Measurements from ENCODE around the gene NKD1.

Gene NKD1

GRCh38 chr16:50558913-50559312 is 10.7 kb downstream of the NKD1 start:
- no peak for DNase-seq (ENCODE audit: low read depth, low spot score)

GRCh38 chr16:50559342-50559741 is 11.1 kb downstream of the NKD1 start:
- no peak for DNase-seq (ENCODE audit: low read depth, low spot score)

DNA sequence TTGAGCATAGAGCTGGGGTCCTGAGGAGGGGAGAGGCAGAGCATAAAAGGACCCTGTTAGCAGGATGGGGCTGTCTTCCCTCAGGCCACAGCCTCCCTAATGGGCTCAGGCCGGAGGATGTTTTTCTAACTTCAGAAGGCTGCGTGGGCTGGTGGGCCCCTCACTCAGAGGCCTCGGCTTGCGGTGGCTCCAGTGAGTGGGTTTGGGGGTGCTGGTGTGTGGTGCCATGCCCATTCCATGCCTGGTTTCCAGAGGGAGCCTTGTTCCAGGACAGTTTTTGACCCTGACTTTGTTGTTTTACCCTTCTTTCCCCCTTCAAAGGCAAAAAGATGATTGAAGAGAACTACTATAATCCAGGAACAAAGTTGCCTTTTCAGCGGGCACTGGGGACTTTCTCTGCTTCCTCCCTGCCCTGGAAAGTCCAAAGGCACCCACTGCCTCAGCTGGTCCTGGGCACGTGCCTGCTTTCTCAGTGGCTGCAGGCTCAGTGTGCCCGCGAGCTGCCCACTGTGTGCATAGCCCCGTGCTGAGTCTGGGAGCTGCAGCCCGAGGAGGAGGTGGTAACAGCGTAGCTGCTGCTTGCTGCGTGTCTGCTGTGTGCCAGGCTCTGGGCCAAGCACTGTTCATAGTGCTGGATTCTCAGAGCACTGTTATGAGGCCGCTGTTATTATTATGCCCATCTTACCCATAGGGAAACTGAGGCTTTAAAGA is 11.8 kb downstream of the NKD1 start:
- no peak for DNase-seq (ENCODE audit: low read depth, low spot score)

DNA sequence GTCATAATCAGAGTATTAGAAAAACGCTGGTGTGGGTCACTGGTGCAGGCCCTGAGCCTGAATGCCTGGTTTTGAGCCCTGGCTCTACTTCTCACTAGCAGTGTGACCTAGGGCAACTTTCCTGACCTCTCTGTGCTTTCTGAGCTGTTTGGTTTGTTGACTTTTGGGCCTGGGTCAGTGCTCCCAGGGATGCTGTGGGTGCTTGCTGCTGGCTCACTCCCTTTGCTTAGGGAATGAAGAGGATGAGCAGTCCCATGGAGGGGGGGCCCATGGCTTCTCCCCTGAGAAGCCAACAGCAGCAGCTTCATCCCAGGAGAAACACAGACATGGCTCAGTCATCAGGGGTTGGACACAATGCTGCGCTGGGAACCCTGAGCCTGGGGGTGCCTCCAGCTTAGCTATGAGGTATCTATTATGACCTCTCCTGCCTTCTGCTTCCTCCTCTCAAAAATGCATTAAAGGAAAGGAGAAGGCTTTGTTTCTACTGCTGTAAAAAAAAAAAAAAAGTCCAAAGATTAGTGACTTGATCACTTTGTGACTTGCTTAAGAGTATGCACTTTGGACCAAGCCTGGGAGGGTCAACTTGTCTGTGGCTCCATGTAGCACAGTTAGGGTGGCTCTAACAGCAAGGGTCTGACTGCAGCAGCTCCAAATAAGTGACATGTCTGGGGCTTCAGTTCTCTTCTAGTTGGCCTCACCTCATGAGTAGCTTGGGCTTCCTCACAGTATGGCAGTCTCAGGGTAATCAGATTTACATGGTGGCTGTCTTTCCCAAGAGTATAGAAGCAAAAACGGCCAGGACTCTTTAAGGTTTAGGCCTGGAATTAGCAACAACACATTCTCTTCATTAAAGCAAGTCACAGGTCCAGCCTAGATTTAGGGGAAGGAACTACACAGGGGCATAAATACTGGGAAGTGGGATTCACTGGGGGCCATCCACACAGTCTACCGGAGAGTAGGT is 13.0 kb downstream of the NKD1 start:
- DNase-seq (ENCODE audit: low read depth, low spot score), result no peak

GRCh38 chr16:50562657-50563056 is 14.5 kb downstream of the NKD1 start:
- no peak for DNase-seq (ENCODE audit: low read depth, low spot score)

DNA sequence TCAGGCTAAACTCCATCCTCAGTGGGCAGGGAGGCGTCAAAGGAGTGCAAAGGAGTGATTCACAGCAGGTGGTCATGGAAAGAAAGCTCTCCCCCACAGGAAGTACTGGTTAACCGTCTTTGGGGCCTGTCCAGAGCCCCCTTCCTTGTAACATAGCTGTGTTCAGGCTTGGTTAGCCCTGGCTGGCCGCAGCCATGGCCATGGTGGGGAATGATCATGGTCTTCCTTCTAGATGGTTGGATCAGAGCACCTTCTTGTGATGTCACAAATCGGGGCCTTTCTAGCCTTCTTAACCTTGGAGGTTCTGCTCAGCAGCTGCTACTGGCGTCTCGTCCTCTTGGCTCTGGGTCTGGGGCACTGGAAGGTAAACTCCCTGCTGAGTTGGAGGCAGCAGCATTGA is 15.8 kb downstream of the NKD1 start:
- no peak for DNase-seq (ENCODE audit: low read depth, low spot score)

- no peak for DNase-seq (ENCODE audit: low read depth, low spot score)
Measured at GRCh38 chr16:50565428-50565827, 17.2 kb downstream of the NKD1 start.

- DNase-seq (ENCODE audit: low read depth, low spot score), result no peak
Measured at GRCh38 chr16:50566014-50566962, 18.1 kb downstream of the NKD1 start.

GRCh38 chr16:50567651-50568050 is 19.5 kb downstream of the NKD1 start:
- no peak for DNase-seq (ENCODE audit: low read depth, low spot score)

GRCh38 chr16:50568187-50568815 is 20.1 kb downstream of the NKD1 start:
- DNase-seq (ENCODE audit: low read depth, low spot score), result no peak

- no peak for DNase-seq (ENCODE audit: low read depth, low spot score)
Measured at GRCh38 chr16:50570354-50570753, 22.2 kb downstream of the NKD1 start.

GRCh38 chr16:50570808-50571598 is 22.8 kb downstream of the NKD1 start:
- DNase-seq (ENCODE audit: low read depth, low spot score), result no peak

- no peak for DNase-seq (ENCODE audit: low read depth, low spot score)
Measured at GRCh38 chr16:50571786-50572185, 23.6 kb downstream of the NKD1 start.

GRCh38 chr16:50572700-50573099 is 24.5 kb downstream of the NKD1 start:
- DNase-seq (ENCODE audit: low read depth, low spot score), result no peak

- DNase-seq (ENCODE audit: low read depth, low spot score), result no peak
Measured at GRCh38 chr16:50573279-50573678, 25.1 kb downstream of the NKD1 start.

DNA sequence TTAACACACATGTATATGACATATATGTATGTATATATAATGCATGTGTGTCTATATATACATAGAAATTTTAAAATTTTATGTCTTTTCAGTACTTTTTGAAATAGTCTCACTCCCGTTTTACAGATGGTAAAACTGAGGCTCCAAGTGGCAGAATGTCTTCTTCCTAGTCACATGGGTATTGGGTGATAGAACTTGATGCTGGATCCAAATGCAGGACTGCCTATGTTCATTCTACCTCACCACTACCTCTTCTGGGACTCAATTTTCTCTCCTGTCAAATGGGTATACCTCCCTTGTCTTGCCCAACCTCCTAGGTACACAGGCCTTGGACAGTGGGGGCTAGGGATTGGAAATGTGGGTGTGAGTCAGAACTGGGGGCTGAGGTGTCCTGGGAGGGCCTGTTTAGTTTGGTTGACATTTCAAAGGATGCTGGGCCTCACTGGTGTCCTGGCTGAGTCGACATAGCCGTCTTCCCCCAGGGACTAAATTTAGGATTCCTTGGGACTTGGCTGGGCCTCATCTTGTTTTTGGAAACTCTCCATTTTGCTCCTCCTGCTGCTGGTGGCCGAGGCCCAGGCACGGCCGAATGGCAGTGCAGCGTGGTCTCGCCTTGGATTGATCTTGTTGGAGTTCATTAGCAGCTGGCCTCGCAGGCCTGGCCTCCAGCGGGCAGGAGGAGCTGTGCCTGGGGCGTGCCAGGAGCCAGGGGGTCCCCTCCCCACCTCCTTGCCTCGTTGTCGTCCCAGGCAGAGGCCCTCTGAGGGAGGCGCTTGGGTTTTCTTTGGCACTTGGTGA is 25.9 kb downstream of the NKD1 start:
- DNase-seq (ENCODE audit: low read depth, low spot score), result no peak

GRCh38 chr16:50574745-50575136 is 26.5 kb downstream of the NKD1 start:
- no peak for DNase-seq (ENCODE audit: low read depth, low spot score)

DNA sequence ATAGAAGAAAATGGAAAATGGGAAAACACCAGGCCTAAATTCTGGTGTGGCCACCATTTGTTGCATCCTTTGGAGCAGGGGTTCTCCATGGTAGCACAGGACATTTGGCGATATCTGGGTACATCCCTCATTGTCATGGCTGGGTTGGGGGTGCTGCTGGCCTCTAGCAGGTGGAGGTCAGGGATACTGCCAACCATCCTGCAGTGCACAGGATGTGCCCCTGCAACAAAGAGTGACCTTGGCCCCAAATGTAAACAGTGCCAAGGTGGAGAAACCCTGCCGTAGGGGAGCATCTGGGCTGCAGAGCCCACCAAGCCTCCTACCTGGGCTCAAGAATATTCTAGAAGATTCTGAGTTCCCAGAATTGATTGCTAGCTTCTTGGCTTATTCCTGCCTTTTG is 27.5 kb downstream of the NKD1 start:
- DNase-seq (ENCODE audit: low read depth, low spot score), result no peak

DNA sequence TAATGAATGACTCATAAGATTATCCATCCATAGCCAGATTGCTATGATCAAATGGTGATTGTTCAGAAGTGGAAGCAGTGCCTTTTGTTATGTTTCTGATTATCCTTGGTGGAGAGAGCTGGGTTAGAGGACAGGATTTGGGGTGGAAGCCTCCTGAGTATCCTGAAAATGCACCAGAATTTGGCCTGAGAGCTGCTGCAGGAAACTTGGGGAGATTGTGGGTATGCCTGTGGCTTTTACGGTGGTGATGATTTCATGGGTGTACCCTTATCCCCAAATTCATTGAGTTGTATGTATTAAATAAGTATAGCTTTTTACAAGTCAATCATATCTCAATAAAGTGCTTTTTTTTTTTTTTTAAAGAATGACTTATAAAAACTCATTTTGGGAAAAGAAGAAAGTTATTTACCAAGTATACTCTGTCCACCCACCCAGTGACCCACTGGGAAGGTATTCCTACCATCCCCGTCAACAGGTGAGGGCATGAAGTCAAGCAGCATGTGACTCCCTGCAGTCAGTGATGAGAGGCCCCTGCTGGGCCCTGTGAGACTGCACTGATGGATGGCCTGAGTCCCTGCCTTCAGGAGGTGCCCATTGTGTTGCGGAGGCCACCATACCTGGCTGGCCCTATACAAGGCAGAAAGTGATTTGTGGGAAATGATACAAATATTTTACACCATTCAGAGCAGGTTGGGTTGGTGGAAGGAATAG is 28.4 kb downstream of the NKD1 start:
- no peak for DNase-seq (ENCODE audit: low read depth, low spot score)
